Activated CD4-positive, alpha-beta T cell treated with anti-CD3 and anti-CD28 coated beads, Interleukin-2, amount 50 U/mL, for 48 hours (primary cell): ENCODE data around the gene SUGP1.
A peak's percentile ranks its signal among the peaks of the same experiment; 100 is the strongest.
"Not testable (repeated sequence)": the region's sequence is repeated elsewhere in the genome, so short reads cannot be mapped to it uniquely, and the experiment has no call there.

ENCODE experiments used
- DNase-seq, 2 experiments: peaks; one replicate each; pipeline ENCODE4 v3.0.0-alpha.2; 2020

SUGP1 gene

GRCh38 chr19:19320361-19321140, at the start of gene SUGP1, which contains the start of gene MAU2:
Gene SUGP1, minus strand, starts transcription at chr19:19320509. Its CDS starts 13 bp downstream, at chr19:19320496.
Gene MAU2, plus strand, starts transcription at chr19:19320829. Its CDS starts 31 bp downstream, at chr19:19320860.
- DNase-seq, result peak; percentile 87 to 90

GRCh38 chr19:19368087-19368486, 47.8 kb upstream of the SUGP1 start:
- no peak for DNase-seq

DNA sequence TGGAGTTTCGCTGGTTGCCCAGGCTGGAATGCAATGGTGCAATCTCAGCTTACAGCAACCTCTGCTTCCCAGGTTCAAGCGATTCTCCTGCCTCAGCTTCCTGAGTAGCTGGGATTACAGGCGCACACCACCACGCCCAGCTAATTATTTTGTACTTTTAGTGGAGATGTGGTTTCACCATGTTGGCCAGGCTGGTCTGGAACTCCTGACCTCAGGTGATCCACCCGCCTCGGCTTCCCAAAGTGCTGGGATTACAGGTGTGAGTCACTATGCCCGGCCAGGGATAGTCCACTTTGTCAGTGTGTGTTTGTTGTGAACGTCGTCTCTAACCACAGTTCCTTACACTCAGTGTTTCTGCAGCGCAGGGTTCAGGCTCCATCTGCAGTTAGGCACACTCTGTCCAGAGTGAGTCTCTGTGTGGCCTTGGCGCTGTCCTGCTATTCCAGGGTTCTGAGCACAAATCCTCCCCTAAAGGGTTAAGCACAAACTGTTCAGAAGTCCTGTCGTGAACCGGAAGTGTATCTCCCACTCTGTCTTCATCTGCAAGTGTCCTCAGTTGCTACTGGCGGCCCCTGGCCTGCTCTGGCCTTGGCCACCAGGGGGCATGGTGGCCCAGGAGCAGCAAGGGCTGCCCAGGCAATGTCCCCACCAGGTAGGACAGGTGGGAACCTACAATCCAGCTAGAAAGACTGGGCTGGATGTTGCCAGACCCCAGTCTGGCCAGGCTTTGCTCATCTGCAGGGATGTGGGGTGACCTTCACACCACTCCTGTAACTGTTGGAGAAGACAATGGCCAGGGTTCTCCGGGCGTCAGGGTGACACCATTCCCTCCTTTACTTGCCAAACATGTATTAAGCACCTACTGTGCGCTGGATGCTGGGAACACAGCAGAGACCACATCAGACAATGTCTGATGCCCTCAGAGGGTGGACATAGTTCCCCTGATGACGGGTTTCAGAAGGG, 46.4 kb upstream of the SUGP1 start:
- peak; percentile 77 to 79 for DNase-seq

GRCh38 chr19:19362075-19362474, 41.8 kb upstream of the SUGP1 start:
- DNase-seq, result no peak

- peak; percentile 83 to 87 for DNase-seq
These were observed 40.8 kb upstream of the SUGP1 start for GRCh38 chr19:19361075-19361594.

DNA sequence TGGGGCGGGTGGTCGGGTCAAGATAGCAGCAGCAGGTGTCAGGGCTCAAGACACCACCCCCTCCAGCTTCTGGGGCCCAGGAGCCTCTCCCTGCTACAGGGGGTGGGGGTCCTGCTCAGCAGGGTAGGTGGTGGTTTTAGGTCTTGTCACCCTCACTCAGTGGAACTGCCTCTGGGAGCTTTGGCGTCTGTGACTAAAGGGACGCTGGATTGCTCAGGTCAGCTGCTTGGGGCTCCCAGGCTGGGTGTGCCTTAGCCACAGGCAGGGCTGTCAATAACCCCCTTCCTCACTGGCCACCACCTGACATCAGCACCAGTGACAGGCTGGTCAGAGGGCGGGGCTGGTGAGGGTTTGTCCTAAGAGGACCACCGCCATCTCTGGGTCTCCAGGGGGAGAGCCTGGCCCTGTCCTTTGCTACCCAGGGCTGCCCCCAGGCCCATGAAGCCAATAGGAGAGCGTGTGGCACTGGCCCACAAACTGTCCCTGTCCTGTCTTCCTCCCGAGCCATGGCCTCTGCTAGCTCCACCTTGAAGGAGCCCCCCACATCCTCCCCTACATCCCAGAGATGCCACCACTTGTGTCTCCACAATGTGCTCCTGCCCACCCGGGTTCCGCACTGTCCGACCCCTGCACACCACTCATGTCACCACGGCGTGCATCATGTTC, 36.7 kb upstream of the SUGP1 start:
- DNase-seq, result no peak

DNA sequence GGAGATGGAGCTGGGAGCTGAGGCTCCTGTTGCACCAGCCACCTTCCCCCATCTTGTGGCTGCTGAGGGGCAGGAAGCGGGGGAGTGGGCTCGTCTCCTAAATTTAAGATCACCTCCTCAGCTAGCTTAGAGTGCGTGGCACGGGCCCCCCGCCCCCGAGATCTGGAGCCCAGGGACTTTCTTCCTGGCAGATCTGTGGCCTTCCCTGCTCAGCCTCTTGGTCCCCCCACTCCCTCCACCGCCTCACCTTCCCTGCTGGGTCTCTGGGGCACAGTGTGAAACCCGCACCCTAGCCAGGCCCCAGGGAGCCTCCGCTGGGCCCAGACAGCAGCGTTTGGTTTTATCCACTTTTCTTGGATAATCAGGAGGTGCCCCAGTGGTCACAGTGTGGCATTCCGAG, 36.2 kb upstream of the SUGP1 start:
- DNase-seq, result no peak

DNA sequence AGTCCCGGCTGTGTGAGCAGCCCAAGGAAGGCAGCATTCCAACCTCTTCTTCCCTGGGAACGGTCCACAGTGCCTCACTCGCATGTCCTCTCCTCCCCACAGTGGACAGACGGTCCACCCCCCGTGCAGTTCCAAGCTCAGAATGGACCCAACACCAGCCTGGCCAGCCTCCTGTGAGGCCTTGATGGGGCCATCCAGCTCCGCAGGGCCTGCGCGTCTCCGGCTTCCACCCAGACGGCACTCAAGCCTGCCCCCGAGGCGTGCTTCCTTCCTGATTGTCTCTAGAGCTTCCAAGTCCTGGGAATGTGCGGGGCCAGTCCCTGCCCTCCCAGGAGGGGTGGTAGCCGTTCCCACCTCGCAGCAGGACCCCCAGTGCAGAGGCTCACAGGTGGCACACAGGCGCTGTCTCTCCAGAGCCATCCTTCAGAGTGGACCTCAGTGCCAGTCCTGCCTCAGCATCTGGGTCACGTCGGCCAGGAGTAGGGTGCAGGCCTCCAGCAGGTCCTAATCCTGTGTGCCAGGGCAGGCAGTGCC, 35.4 kb upstream of the SUGP1 start:
- DNase-seq, result no peak

DNA sequence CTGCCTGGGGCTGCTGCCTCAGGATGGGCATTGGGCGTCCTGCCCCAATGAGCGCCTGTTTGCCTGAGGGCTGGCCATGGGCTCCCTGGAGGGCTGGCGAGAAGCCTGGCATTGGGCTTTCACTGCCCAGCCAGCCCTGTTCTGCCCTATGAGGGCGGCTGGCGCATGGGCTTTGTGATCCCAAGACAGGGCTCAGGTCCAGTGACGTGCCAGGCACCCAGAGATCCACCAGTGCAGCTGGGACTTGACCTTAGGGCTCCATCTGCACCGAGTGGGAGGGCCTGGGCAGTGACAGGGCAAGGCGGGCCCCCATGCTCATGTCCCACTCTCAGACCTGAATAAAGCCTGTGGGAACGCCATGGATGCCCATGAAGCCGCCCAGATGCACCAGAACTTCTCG, 34.6 kb upstream of the SUGP1 start:
- no peak for DNase-seq

DNA sequence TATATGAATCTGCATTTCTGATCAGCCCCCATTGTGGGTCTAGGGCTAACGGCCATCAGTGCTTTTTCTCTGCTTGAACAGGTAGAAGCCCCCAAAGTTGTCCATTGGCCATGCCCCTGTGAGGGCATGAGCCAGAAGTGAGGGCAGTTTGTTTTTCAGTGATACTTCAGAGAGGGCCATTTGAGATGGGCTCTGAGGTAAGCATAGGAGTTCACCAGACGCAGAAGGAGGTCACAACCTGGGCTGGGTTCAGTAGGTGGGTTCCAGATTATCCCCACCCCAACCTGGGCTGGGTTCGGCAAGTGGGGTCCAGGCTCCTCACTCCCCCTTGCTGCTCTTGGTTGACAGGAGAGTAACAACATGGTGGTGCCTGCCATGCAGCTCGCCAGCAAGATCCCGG, 33.7 kb upstream of the SUGP1 start:
- DNase-seq, result no peak

GRCh38 chr19:19352823-19353222, 32.5 kb upstream of the SUGP1 start:
- no peak for DNase-seq

- not testable (repeated sequence) for DNase-seq
These were observed 30.4 kb upstream of the SUGP1 start for GRCh38 chr19:19350756-19351155.

DNA sequence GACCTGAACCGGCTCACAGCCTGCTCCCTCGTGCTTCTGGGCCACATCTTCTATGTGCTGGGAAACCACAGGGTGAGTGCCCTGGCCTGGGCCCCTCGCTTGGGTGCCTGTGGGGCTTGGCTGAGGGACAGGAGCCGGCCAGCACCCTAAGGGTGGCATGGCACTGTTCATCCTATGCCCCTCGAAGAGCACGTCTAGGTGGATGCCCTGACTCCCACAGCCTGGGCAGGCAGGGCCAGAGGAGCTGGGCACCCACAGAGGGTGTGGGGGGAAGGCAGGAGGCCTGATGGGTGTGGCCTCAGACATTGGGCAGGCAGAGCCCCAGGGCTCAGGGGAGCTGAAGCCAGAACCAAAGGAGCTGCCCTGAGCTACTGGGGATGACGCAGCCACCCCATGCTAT, 29.1 kb upstream of the SUGP1 start:
- no peak for DNase-seq

- DNase-seq, result no peak
These were observed 28.0 kb upstream of the SUGP1 start for GRCh38 chr19:19348266-19348665.

- no peak for DNase-seq
These were observed 27.2 kb upstream of the SUGP1 start for GRCh38 chr19:19347401-19348110.

DNA sequence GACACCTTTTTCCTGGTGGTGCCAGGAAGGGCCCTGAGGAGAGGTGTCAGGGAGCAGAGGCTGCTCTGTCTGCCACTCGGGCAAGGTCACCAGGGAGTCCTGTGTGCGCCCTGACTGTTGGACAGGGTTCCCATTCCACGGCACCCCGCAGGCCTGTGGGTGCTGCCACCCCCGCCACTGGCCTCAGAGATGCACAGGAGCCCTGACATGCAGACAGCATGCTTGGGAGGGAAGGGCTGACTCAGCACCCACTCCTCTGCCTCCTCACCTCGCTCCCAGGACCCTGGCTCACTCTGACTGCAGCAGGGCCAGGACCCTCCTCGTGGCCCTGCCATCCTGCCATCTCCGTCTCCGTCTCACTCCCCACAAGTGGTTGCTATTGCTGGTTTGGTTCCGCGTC, 25.7 kb upstream of the SUGP1 start:
- no peak for DNase-seq

DNA sequence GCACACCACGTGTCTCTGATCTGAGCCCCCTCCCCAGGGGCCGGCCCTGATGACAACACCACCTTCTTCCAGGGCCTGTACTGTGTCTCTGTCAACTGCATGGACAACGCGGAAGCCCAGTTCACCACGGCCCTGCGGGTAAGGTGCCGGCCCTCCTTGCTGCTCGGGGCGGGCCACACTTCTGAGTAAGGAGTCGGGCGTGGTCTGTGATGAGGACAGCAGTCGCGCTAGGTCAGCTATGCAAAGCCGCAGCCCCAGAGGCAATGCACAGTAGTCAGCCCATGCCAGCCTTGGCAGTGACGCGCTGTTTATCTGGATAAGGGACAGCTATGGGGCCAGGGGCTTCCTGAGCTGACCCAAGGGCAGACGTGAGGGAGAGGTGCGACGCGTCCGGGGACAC, 24.9 kb upstream of the SUGP1 start:
- DNase-seq, result no peak

DNA sequence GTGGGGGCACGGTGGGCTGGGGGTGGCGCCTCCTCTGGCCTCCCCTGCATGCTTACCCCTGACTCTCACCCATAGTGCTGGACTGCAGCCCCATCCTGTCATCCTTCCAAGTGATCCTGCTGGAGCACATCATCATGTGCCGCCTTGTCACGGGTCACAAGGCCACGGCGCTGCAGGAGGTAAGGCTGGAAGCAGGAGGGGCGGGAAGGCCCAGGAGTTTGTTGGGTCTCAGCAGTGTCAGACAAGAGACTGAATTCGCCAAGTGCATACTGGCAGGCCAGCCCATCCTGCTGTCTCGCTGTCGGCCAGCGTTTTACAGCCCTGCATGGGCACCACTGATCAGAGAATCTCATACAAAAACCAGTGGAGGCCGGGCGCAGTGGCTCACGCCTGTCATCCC, 23.5 kb upstream of the SUGP1 start:
- no peak for DNase-seq

- no peak for DNase-seq
These were observed 22.7 kb upstream of the SUGP1 start for GRCh38 chr19:19343016-19343362.

- DNase-seq, result peak; percentile 16 to 20
These were observed 22.0 kb upstream of the SUGP1 start for GRCh38 chr19:19342086-19343015.

DNA sequence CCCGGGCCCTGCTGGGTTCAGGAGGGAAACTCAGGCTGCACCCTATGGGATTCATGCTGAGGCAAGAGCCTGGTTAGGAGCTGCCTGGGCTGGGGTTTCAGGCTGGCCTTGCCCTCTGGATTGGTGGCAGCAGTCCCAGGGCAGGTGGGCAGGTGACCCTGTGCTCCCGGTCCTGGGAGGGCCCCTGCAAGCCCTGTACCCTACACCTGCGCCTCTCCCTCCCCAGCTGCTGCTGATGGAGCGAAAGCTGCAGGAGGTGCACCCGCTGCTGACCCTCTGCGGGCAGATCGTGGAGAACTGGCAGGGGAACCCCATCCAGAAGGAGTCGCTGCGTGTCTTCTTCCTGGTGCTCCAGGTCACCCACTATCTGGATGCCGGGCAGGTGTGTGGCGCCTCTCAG, 20.7 kb upstream of the SUGP1 start:
- DNase-seq, result no peak
